Spinal cord (tissue), 10 donors: Measurements from ENCODE around the gene SLC43A3. TPM values are rescaled to one million over a fixed set of nuclear protein-coding genes. Genes with fewer than 3 reads are reported as not detected.
A peak's percentile ranks its signal among the peaks of the same experiment; 100 is the strongest.

ENCODE experiments used
- DNase-seq, 6 donors: peaks; one replicate each; pipeline versions ENCODE4 v3.0.0 to v3.0.0-alpha.2; 2013 to 2015; ENCODE audit warnings: low spot score in 6 of 6, low read depth in 4 of 6
- H3K27ac ChIP-seq: one replicate; pipeline ENCODE4 v1.5.1; 2013; ENCODE audit warnings: low read depth, low read length, control low read depth
- H3K27me3 ChIP-seq: one replicate; pipeline ENCODE4 v1.6.1; 2013; ENCODE audit warnings: low read length; ENCODE audit not compliant: control insufficient read depth, insufficient read depth
- H3K36me3 ChIP-seq: one replicate; pipeline ENCODE4 v1.6.1; 2013; ENCODE audit warnings: low read length; ENCODE audit not compliant: control insufficient read depth, insufficient read depth
- H3K4me1 ChIP-seq: one replicate; pipeline ENCODE4 v1.6.1; 2013; ENCODE audit warnings: low read length; ENCODE audit not compliant: control insufficient read depth, insufficient read depth
- H3K4me3 ChIP-seq: one replicate; pipeline ENCODE4 v1.5.1; 2013; ENCODE audit warnings: low read depth, low read length, control low read depth
- H3K9me3 ChIP-seq: one replicate; pipeline ENCODE4 v1.6.1; 2013; ENCODE audit warnings: low read length; ENCODE audit not compliant: control insufficient read depth, insufficient read depth
- WGBS: methylation state at CpG from one replicate; pipeline ENCODE4 v1.1.5; 2013; ENCODE audit warnings: missing lambda C conversion rate; ENCODE audit not compliant: insufficient coverage; 5-methylcytosine and 5-hydroxymethylcytosine counted together
- polyA plus RNA-seq, 2 donors: library from polyadenylated mRNA; unstranded; fragments of 120-200 nt; gene quantifications; one replicate each; pipeline ENCODE4 v1.2.1, GENCODE V29; 2013; ENCODE audit not compliant: insufficient read length in 2 of 2
- total RNA-seq, 2 donors: library from RNA; depleted of rRNA in 1 of 2; stranded (reverse); fragments of 120-200 nt in 1 of 2; fragments of >200 nt in 1 of 2; gene quantifications; one replicate each; pipeline versions ENCODE4 v1.2.3 to v1.2.4, GENCODE V29; 2013 to 2014
- donor health status: healthy.

The SLC43A3 gene
- total and polyA plus RNA-seq, 4 donors, result 12.2 to 20.3 (median 16.4) TPM

- Histone ChIP-seq H3K27me3 (peaks cover 3% of the 10 kb centered on the region), H3K27ac (no peak overlapping the region), H3K4me3 (no peak overlapping the region), H3K4me1 (peaks cover 4% of the 10 kb centered on the region), H3K36me3 (no peaks in the 10 kb centered on the region), H3K9me3 (no peaks in the 10 kb centered on the region)
- peak in 1 of 6 donors; percentile 6 for DNase-seq
- 61% methylated on average over 5 of the region's 5 CpGs for WGBS
Observed at GRCh38 chr11:57377107-57377506, 49.8 kb downstream of the SLC43A3 start.

DNA sequence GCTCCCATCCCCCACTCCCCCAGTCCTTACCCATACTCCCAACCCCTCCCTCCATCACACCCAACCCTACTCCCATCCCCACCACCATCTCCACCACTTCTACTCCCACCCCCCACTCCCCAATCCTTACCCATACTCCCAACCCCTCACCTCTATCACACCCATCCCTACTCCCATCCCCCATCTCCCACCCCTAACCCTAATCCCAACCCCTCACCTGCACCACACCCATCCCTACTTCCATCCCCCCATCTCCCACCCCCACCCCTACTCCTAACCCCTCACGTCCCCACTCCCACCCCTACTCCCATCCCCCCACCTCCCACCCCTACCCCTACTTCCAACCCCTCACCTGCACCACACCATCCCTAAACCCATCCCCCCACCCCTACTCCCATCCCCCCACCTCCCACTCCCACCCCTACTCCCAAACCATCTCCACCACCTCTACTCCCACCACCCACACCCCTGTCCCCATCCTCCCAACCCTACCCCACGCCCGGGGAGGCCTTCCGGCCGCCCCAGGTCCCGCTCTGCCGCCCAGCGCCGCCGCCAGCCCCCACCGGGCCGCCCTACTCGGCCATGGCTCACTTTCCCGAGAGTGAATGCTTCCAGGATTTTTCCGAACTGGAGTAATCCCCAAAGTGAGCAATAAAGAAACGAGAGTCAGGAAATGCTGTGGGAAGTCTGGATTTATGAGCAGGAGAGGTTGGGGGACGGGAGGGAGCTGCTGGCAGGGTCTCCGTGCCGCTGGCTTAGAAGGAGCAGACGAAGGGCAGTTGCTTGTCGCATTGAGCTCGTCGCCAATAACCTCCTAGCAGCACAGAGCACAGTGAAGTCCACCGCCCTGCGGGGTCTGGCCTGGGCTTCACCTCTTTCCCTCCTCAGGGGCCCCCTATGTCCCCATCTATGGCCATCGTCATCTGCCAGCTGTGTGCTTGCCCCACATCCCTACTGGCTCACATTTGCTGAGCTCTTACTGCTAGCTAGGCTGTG is 50.5 kb downstream of the SLC43A3 start:
- Histone ChIP-seq H3K4me3 (no peak overlapping the region), H3K36me3 (no peaks in the 10 kb centered on the region), H3K4me1 (peaks cover 4% of the 10 kb centered on the region), H3K27me3 (peaks cover 3% of the 10 kb centered on the region), H3K27ac (no peak overlapping the region), H3K9me3 (no peaks in the 10 kb centered on the region)
- 53% methylated on average over 20 of the region's 26 CpGs for WGBS
- DNase-seq, result peak in 1 of 6 donors; percentile 29

- H3K4me3 ChIP-seq, result no peak overlapping the region
- no peaks in the 10 kb centered on the region for H3K36me3 ChIP-seq
- DNase-seq, result no peak
- H3K27ac ChIP-seq, result no peak overlapping the region
- 10% methylated on average over 2 of the region's 2 CpGs for WGBS
- no peaks in the 10 kb centered on the region for H3K9me3 ChIP-seq
- H3K4me1 ChIP-seq, result peaks cover 4% of the 10 kb centered on the region
- H3K27me3 ChIP-seq, result peaks cover 3% of the 10 kb centered on the region
Observed at GRCh38 chr11:57375490-57375889, 51.4 kb downstream of the SLC43A3 start.

DNA sequence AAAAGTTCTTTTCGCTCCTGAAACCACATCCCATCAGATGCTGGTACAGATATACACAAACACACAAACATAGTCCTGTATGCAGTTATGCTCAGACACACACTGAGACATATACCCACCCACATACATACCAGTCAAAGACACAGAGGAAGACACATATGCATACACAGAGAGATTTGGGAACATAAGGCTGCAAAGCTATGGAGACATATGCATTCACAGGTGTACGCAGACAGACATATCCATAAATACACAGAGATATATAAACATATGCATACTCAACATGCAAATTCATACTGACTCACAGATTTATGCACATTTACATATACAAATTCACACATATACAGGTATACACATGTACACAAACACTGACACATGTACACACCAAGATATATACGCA is 52.0 kb downstream of the SLC43A3 start:
- H3K36me3 ChIP-seq, result no peaks in the 10 kb centered on the region
- no peaks in the 10 kb centered on the region for H3K9me3 ChIP-seq
- 97% methylated on average over 3 of the region's 3 CpGs for WGBS
- peaks cover 4% of the 10 kb centered on the region for H3K4me1 ChIP-seq
- H3K4me3 ChIP-seq, result no peak overlapping the region
- DNase-seq, result peak in 1 of 6 donors; percentile 57
- H3K27me3 ChIP-seq, result peaks cover 3% of the 10 kb centered on the region
- no peak overlapping the region for H3K27ac ChIP-seq

GRCh38 chr11:57373146-57373545 is 53.8 kb downstream of the SLC43A3 start:
- no peak overlapping the region for H3K27ac ChIP-seq
- no peaks in the 10 kb centered on the region for H3K9me3 ChIP-seq
- DNase-seq, result no peak
- peaks cover 3% of the 10 kb centered on the region for H3K27me3 ChIP-seq
- peaks cover 4% of the 10 kb centered on the region for H3K4me1 ChIP-seq
- WGBS, result no CpG with 5 or more reads among the region's 3 CpGs
- H3K36me3 ChIP-seq, result no peaks in the 10 kb centered on the region
- H3K4me3 ChIP-seq, result no peak overlapping the region

- no peaks in the 10 kb centered on the region for H3K9me3 ChIP-seq
Observed at GRCh38 chr11:57370941-57371340, 56.0 kb downstream of the SLC43A3 start.

GRCh38 chr11:57370251-57370650 is 56.7 kb downstream of the SLC43A3 start:
- H3K4me1 ChIP-seq, result no peaks in the 10 kb centered on the region
- no peaks in the 10 kb centered on the region for H3K9me3 ChIP-seq
- no peak overlapping the region for H3K4me3 ChIP-seq
- H3K27me3 ChIP-seq, result no peaks in the 10 kb centered on the region
- no peaks in the 10 kb centered on the region for H3K36me3 ChIP-seq
- no peak overlapping the region for H3K27ac ChIP-seq
- WGBS, result no CpG with 5 or more reads among the region's 7 CpGs
- DNase-seq, result no peak

More at GRCh38 chr11:57370941-57371340, 56.0 kb downstream of the SLC43A3 start:
- H3K4me3 ChIP-seq, result no peak overlapping the region
- H3K27ac ChIP-seq, result no peak overlapping the region
- no peak for DNase-seq
- no peaks in the 10 kb centered on the region for H3K27me3 ChIP-seq
- no peaks in the 10 kb centered on the region for H3K4me1 ChIP-seq
- no peaks in the 10 kb centered on the region for H3K36me3 ChIP-seq

DNA sequence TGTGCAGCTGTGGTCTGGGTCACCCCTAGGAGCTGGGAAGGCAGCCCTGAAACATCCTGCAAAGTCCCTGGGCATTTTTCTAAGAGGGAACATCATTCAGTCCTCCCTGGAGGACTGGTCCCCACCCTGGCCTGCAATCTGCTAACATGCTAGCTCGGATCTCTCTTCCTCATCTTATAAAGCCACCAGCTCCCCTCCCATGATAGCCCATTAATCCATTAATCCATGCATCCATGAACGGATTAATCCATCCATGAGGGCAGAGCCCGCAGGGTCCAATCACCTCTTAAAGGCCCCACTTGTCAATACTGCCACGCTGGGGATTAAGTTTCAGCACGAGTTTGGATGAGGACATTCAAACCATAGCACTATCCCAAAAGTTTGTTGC is 58.1 kb downstream of the SLC43A3 start:
- Histone ChIP-seq H3K36me3 (no peaks in the 10 kb centered on the region), H3K4me3 (no peak overlapping the region), H3K9me3 (no peaks in the 10 kb centered on the region), H3K4me1 (no peaks in the 10 kb centered on the region), H3K27ac (no peak overlapping the region), H3K27me3 (no peaks in the 10 kb centered on the region)
- 89% methylated on average over 2 of the region's 5 CpGs for WGBS
- no peak for DNase-seq

- Histone ChIP-seq H3K4me3 (no peak overlapping the region), H3K27ac (no peak overlapping the region), H3K9me3 (no peaks in the 10 kb centered on the region), H3K27me3 (no peaks in the 10 kb centered on the region), H3K36me3 (no peaks in the 10 kb centered on the region), H3K4me1 (no peaks in the 10 kb centered on the region)
- no peak for DNase-seq
- 78% methylated on average over 15 of the region's 19 CpGs for WGBS
Observed at GRCh38 chr11:57368106-57368844, 58.6 kb downstream of the SLC43A3 start.
